Esophagus (tissue), 2 donors: ENCODE measurements around the gene TEAD4. TPM values are rescaled to one million over a fixed set of nuclear protein-coding genes. Genes with fewer than 3 reads are reported as not detected.
A peak's percentile ranks its signal among the peaks of the same experiment; 100 is the strongest.

ENCODE experiments used
- H3K27ac ChIP-seq, 2 donors: one replicate each; pipeline ENCODE4 v1.5.1; 2013; ENCODE audit warnings: low read depth in 2 of 2, mild to moderate bottlenecking in 2 of 2, inconsistent platforms in 1 of 2, low read length in 1 of 2, moderate library complexity in 1 of 2
- H3K27me3 ChIP-seq, 2 donors: one replicate each; pipeline ENCODE4 v1.6.1; 2013; ENCODE audit warnings: low read length in 2 of 2, control low read depth in 1 of 2, mild to moderate bottlenecking in 1 of 2; ENCODE audit not compliant: insufficient read depth in 2 of 2, control insufficient read depth in 1 of 2
- H3K36me3 ChIP-seq, 2 donors: one replicate each; pipeline ENCODE4 v1.6.1; 2013; ENCODE audit warnings: low read length in 1 of 2; ENCODE audit not compliant: control insufficient read depth in 2 of 2, insufficient read depth in 2 of 2
- H3K4me1 ChIP-seq, 2 donors: one replicate each; pipeline ENCODE4 v1.6.1; 2013; ENCODE audit warnings: low read length in 1 of 2; ENCODE audit not compliant: control insufficient read depth in 2 of 2, insufficient read depth in 2 of 2
- H3K4me3 ChIP-seq, 2 donors: one replicate each; pipeline ENCODE4 v1.5.1; 2013; ENCODE audit warnings: low read length in 2 of 2, mild to moderate bottlenecking in 2 of 2, low read depth in 1 of 2, moderate library complexity in 1 of 2
- H3K9me3 ChIP-seq, 2 donors: one replicate each; pipeline ENCODE4 v1.6.1; 2013; ENCODE audit warnings: mild to moderate bottlenecking in 2 of 2, low read depth in 1 of 2, low read length in 1 of 2, moderate library complexity in 1 of 2; ENCODE audit not compliant: control insufficient read depth in 2 of 2, insufficient read depth in 1 of 2
- WGBS, 2 donors: extraction: QIAGEN DNeasy Blood & Tissue Kit; methylation state at CpG; one replicate each; pipeline ENCODE4 v1.1.7; 2013; 5-methylcytosine and 5-hydroxymethylcytosine counted together
- polyA plus RNA-seq, 2 donors: library from polyadenylated mRNA; stranded (reverse); fragments of 200-250 nt; gene quantifications; one replicate each; pipeline ENCODE4 v1.2.3, GENCODE V29; 2013
- donor health status: healthy with polysubstance abuse.
- donor health status: Bipolar disorder and iron deficiency.

Gene TEAD4
- polyA plus RNA-seq, 2 donors: 4.2 to 8.5 TPM

GRCh38 chr12:3086729-3087323, 127.6 kb downstream of the TEAD4 start:
- Histone ChIP-seq H3K4me3 (no peak overlapping the region), H3K9me3 (no peaks in the 10 kb centered on the region), H3K4me1 (peaks cover 2 to 8% of the 10 kb centered on the region in 2 donors), H3K36me3 (peaks cover 0 to 3% of the 10 kb centered on the region in 2 donors), H3K27ac (no peak overlapping the region), H3K27me3 (no peaks in the 10 kb centered on the region)
- 85 to 86% methylated on average over 9 of the region's 9 CpGs for WGBS, 2 donors

- Histone ChIP-seq H3K4me3 (no peak overlapping the region), H3K4me1 (peaks cover 0 to 8% of the 10 kb centered on the region in 2 donors), H3K27ac (peak overlapping the region; percentile 30 to 34), H3K36me3 (peaks cover 0 to 6% of the 10 kb centered on the region in 2 donors), H3K27me3 (no peaks in the 10 kb centered on the region), H3K9me3 (no peaks in the 10 kb centered on the region)
- WGBS, 2 donors: 58 to 65% methylated on average over 11 of the region's 11 CpGs
Observed at GRCh38 chr12:3087758-3088650, 128.8 kb downstream of the TEAD4 start.

GRCh38 chr12:3089588-3089987, 130.4 kb downstream of the TEAD4 start:
- Histone ChIP-seq H3K9me3 (no peaks in the 10 kb centered on the region), H3K27me3 (no peaks in the 10 kb centered on the region), H3K4me3 (no peak overlapping the region), H3K36me3 (peaks cover 0 to 6% of the 10 kb centered on the region in 2 donors), H3K4me1 (peaks cover 0 to 8% of the 10 kb centered on the region in 2 donors), H3K27ac (no peak overlapping the region)
- WGBS, 2 donors: 91 to 94% methylated on average over 5 of the region's 5 CpGs

Other genes starting within 250 kb of the TEAD4 start
- 10 to 100 TPM; 42.0 to 56.6 TPM for gene FKBP4, start 164.4 kb upstream of the TEAD4 start, polyA plus RNA-seq
- gene ITFG2, start 146.7 kb upstream of the TEAD4 start, polyA plus RNA-seq: 10 to 100 TPM; 19.9 to 31.2 TPM
- gene NRIP2, start 124.4 kb upstream of the TEAD4 start, polyA plus RNA-seq: under 1 TPM; 0.47 to 0.67 TPM
- not detected for gene TEX52, start 102.4 kb upstream of the TEAD4 start, polyA plus RNA-seq
- 10 to 100 TPM; 11.6 to 13.8 TPM for gene FOXM1, start 82.2 kb upstream of the TEAD4 start, polyA plus RNA-seq
- gene RHNO1, start 82.2 kb upstream of the TEAD4 start, polyA plus RNA-seq: 10 to 100 TPM; 20.3 to 29.9 TPM
- 10 to 100 TPM; 12.8 to 15.0 TPM for gene TULP3, start 68.5 kb upstream of the TEAD4 start, polyA plus RNA-seq
- 1 to 10 TPM; 8.2 to 9.2 TPM for gene TSPAN9, start 118.0 kb downstream of the TEAD4 start, polyA plus RNA-seq